Ovary (tissue), 3 donors: ENCODE results near the gene INTS2.

Experiments used
- POLR2A ChIP-seq: fragments of 450-650 bp; IDR thresholded peaks from one replicate; pipeline ENCODE4 v1.6.1; 2017; ENCODE audit warnings: antibody characterized with exemption, mild to moderate bottlenecking, moderate library complexity
- TF ChIP-seq, protein P1 (sequence below), 3 donors: fragments of 450-650 bp in 2 of 3; fragments of 200-600 bp in 1 of 3; IDR thresholded peaks; one replicate each; pipeline versions ENCODE4 v1.5.1 to v1.8.0; 2016 to 2022; ENCODE audit warnings: antibody characterized with exemption in 3 of 3, mild to moderate bottlenecking in 1 of 3
- donor health status: DM: no; HTN: no; CAD: no.

DNA sequence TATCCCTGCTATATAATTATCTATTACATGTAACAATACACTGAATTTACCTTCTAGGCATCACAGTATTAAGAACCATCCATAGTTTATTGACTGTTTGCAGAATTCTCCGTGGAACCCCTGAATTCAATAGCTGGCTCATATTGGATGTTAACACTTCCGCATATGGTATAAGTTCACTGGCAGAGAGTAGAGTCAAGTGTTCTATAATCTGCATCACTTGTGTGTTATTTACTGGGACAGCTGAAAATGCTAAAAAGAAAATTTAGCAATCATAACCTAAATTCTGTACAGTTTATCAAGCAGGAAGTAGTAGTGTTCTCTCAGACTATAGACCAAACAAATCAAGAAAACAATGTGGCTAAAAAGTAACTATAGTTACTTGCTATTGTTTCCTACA lies 49.9 kb downstream of the INTS2 start:
- TF ChIP-seq, protein P1, sequence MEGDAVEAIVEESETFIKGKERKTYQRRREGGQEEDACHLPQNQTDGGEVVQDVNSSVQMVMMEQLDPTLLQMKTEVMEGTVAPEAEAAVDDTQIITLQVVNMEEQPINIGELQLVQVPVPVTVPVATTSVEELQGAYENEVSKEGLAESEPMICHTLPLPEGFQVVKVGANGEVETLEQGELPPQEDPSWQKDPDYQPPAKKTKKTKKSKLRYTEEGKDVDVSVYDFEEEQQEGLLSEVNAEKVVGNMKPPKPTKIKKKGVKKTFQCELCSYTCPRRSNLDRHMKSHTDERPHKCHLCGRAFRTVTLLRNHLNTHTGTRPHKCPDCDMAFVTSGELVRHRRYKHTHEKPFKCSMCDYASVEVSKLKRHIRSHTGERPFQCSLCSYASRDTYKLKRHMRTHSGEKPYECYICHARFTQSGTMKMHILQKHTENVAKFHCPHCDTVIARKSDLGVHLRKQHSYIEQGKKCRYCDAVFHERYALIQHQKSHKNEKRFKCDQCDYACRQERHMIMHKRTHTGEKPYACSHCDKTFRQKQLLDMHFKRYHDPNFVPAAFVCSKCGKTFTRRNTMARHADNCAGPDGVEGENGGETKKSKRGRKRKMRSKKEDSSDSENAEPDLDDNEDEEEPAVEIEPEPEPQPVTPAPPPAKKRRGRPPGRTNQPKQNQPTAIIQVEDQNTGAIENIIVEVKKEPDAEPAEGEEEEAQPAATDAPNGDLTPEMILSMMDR (IDR thresholded peaks at IDR 0.05), result no peak
- TF ChIP-seq POLR2A, result no peak
